Measurements from ENCODE around the gene ZNF354B. TPM values are rescaled to one million over a fixed set of nuclear protein-coding genes. Genes with fewer than 3 reads are reported as not detected.
A peak's percentile ranks its signal among the peaks of the same experiment; 100 is the strongest.
"Not testable (repeated sequence)": the region's sequence is repeated elsewhere in the genome, so short reads cannot be mapped to it uniquely, and the experiment has no call there.

The ZNF354B gene
- total and polyA plus RNA-seq, 2 of the 13 experiments (the other 11 are each of a cell fraction or from before 2014, with no cell fraction given): 7.8 to 10.3 TPM

DNA sequence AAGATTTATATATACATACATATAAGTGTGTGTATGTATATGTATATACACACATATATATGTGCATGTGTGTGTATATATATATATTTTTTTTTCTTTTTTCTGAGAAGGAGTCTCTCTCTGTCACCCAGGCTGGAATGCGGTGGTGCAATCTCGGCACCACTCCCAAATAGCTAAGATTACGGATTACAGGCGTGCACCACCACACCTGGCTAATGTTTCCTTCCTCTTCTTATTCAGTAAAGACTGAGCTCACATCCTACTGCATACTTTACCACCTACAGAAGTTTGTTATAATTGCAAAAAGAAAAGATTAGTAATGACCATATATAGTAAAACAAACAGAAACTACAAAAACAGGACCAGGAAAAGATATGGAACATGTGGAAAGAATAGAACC lies 23.1 kb upstream of the ZNF354B start (continued):
- TF ChIP-seq ZMAT3 (CRISPR knock-in tag; conservative IDR thresholded peaks at IDR 0.05) (no peak), SETDB1 (CRISPR knock-in tag; IDR thresholded peaks at IDR 0.05; ENCODE audit: borderline replicate concordance) (no peak), ZNF841 (CRISPR knock-in tag; IDR thresholded peaks at IDR 0.05; ENCODE audit: borderline replicate concordance) (no peak), RELA (CRISPR knock-in tag; IDR thresholded peaks at IDR 0.05) (no peak), MIER2 (CRISPR knock-in tag; IDR thresholded peaks at IDR 0.05) (no peak), ZNF350 (CRISPR knock-in tag; IDR thresholded peaks at IDR 0.05; ENCODE audit: borderline replicate concordance, low read depth) (no peak)

DNA sequence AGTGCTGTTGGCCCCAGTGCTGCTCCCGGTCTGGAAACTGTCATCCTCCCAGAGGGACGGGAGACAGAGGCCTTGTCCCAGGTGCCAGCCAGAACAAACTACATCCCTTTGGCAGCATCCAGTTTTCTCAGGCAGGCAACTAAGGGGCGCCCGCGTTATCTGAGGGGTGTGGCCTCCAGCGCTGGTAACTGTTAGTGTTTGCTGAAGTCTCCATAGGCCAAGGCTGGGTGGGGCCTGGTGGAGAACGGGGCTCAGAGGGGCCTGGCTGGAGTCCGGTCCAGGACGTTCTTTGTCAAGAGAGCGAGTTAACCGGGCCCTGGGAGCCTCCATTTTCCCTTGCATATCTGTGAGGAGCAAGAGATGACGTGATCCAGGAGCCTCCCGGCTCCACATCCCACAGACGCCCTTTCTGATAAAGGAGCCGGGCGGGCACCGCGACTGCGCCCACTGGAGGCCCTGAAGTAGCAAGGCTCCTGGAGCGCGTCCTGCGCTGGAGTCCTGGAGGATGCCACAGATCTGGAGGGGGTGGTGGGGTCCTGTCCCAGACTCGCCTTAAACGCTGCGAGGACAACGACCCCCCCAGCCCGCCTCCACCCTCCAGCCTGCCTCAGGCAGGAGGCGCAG lies 20.9 kb upstream of the ZNF354B start:
- H3K9me3 ChIP-seq (ENCODE audit: low read length); FAIRE-seq; H3K9ac ChIP-seq (ENCODE audit: insufficient read depth, low read depth, low read length); BruUV-seq (replicated peaks); H3K27ac ChIP-seq (ENCODE audit: extremely low read length, insufficient read depth, low read length); H3K4me3 ChIP-seq (replicated peaks in 1 of 3; ENCODE audit: insufficient read depth in 1 of 3, low read depth in 2 of 3, low read length in 3 of 3); in situ Hi-C loops (cut with HindIII; ENCODE audit: extremely low pct_ligation_motif_present, low pct_unique_long_range_greater_than_20kb); H4K20me1 ChIP-seq (ENCODE audit: insufficient read depth, low read length); H2AFZ ChIP-seq (ENCODE audit: low read length); H3K4me2 ChIP-seq (ENCODE audit: low read depth, low read length); H3K27me3 ChIP-seq (ENCODE audit: control insufficient read depth in 1 of 2, insufficient read depth in 2 of 2, low read length in 2 of 2); H3K79me2 ChIP-seq (ENCODE audit: insufficient read depth, low read length); H3K4me1 ChIP-seq (ENCODE audit: insufficient read depth, low read length); DNase-seq (ENCODE audit: low spot score); POLR2A ChIA-PET; H3K36me3 ChIP-seq (replicated peaks in 1 of 2; ENCODE audit: control insufficient read depth in 1 of 2, insufficient read depth in 2 of 2, low read length in 2 of 2): not testable (repeated sequence)
- peak; percentile 25 for ATAC-seq
- CTCF ChIA-PET (ENCODE audit: low intra/inter-chr PET ratio, low total read pairs): interaction anchor here (0.9 to 1.7 kb wide), 3 partner anchors 46 to 559 kb away, joined by 3 to 18 read pairs (median 10); partner anchors contain the start of gene ZNF354A
- intact Hi-C loops (cut with micrococcal nuclease; ENCODE audit: unreplicated experiment): loop anchor here (1.0 to 5.0 kb wide), 3 partner anchors 46 to 557 kb away; partner anchors contain the start of gene ZNF354A
- WGBS (ENCODE audit: low lambda C conversion rate): 74% methylated on average over 11 of the region's 28 CpGs

DNA sequence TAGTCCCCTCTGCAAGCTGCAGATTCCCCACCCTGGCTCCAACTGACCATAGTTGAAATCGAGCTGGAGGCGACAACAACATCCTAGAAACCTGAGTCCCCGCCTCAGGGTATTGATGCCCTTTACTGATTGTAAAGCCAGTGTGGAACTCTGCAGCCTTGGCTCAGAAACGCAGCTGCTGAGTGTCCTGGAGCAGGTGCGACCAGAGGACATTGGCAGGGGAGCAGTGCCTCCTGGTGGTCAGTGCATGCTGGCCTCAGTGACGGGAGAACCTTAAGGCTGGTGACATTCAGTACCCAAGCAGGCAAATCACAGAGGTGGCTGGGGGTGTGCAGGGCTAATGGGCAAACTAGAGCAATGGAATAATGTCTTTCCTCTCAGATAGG lies 20.4 kb upstream of the ZNF354B start:
- Histone ChIP-seq H3K9ac (ENCODE audit: insufficient read depth, low read depth, low read length) (no peak overlapping the region), H4K20me1 (ENCODE audit: insufficient read depth, low read length) (no peaks in the 10 kb centered on the region), H3K79me2 (ENCODE audit: insufficient read depth, low read length) (no peaks in the 10 kb centered on the region), H3K9me3 (ENCODE audit: low read length) (no peaks in the 10 kb centered on the region), H3K27ac (ENCODE audit: extremely low read length, insufficient read depth, low read length) (no peak overlapping the region), H3K27me3 (ENCODE audit: control insufficient read depth in 1 of 2, insufficient read depth in 2 of 2, low read length in 2 of 2) (0 out of 5 replicates have a peak, but pooled peaks cover 0 to 4% of the 10 kb centered on the region in 2 experiments), H3K4me3 (replicated peaks in 1 of 3; ENCODE audit: insufficient read depth in 1 of 3, low read depth in 2 of 3, low read length in 3 of 3) (no peak overlapping the region), H3K36me3 (replicated peaks in 1 of 2; ENCODE audit: control insufficient read depth in 1 of 2, insufficient read depth in 2 of 2, low read length in 2 of 2) (no peaks in the 10 kb centered on the region), H3K4me2 (ENCODE audit: low read depth, low read length) (no peak overlapping the region), H2AFZ (ENCODE audit: low read length) (no peak overlapping the region), H3K4me1 (ENCODE audit: insufficient read depth, low read length) (no peaks in the 10 kb centered on the region)
- ChIA-PET CTCF (ENCODE audit: low intra/inter-chr PET ratio, low total read pairs) (interaction anchor here (0.9 to 1.7 kb wide), 3 partner anchors 46 to 559 kb away, joined by 3 to 18 read pairs (median 10); partner anchors contain the start of gene ZNF354A), POLR2A (no interaction called here)
- DNase-seq (ENCODE audit: low spot score): peak; percentile 38
- peak; percentile 97 for ATAC-seq
- in situ Hi-C loops (cut with HindIII; ENCODE audit: extremely low pct_ligation_motif_present, low pct_unique_long_range_greater_than_20kb): no loop called here
- 10% methylated on average over 4 of the region's 6 CpGs for WGBS (ENCODE audit: low lambda C conversion rate)
- no peak for FAIRE-seq
- intact Hi-C loops (cut with micrococcal nuclease; ENCODE audit: unreplicated experiment): loop anchor here (1.0 to 5.0 kb wide), 3 partner anchors 46 to 557 kb away; partner anchors contain the start of gene ZNF354A
- BruUV-seq (replicated peaks): no TSS peak
- TF ChIP-seq THAP11 (CRISPR knock-in tag; IDR thresholded peaks at IDR 0.05) (peak; percentile 83), KDM2A (CRISPR knock-in tag; IDR thresholded peaks at IDR 0.05; ENCODE audit: borderline replicate concordance, low read depth) (0 out of 2 replicates have a peak, but pooled peaks have one; percentile 24), ZNF883 (CRISPR knock-in tag; IDR thresholded peaks at IDR 0.05; ENCODE audit: not compliant biosample characterization) (no peak), ZNF343 (CRISPR knock-in tag; IDR thresholded peaks at IDR 0.05) (no peak)
- TF ChIP-seq, protein P1, sequence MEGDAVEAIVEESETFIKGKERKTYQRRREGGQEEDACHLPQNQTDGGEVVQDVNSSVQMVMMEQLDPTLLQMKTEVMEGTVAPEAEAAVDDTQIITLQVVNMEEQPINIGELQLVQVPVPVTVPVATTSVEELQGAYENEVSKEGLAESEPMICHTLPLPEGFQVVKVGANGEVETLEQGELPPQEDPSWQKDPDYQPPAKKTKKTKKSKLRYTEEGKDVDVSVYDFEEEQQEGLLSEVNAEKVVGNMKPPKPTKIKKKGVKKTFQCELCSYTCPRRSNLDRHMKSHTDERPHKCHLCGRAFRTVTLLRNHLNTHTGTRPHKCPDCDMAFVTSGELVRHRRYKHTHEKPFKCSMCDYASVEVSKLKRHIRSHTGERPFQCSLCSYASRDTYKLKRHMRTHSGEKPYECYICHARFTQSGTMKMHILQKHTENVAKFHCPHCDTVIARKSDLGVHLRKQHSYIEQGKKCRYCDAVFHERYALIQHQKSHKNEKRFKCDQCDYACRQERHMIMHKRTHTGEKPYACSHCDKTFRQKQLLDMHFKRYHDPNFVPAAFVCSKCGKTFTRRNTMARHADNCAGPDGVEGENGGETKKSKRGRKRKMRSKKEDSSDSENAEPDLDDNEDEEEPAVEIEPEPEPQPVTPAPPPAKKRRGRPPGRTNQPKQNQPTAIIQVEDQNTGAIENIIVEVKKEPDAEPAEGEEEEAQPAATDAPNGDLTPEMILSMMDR (CRISPR knock-in tag; IDR thresholded peaks at IDR 0.05): peak; percentile 93

Data from HepG2 (cell line).